ENCODE measurements around the gene PAFAH1B2. TPM values are rescaled to one million over a fixed set of nuclear protein-coding genes. Genes with fewer than 3 reads are reported as not detected.

The PAFAH1B2 gene
- total RNA-seq, result 148 and 226 TPM in 2 replicates

GRCh38 chr11:117143871-117144476, at the start of gene PAFAH1B2:
Gene PAFAH1B2, plus strand, starts transcription at chr11:117144287. Its CDS starts 8,161 bp downstream, at chr11:117152448.
- FAIRE-seq (no peak), DNase-seq (ENCODE audit: low read depth) (peak; percentile 84)
- no peak for TF ChIP-seq CTCF (IDR thresholded peaks at IDR 0.05; ENCODE audit: insufficient read depth, low read length, severe bottlenecking)

GRCh38 chr11:117094776-117095175, 49.3 kb upstream of the PAFAH1B2 start:
- TF ChIP-seq CTCF (IDR thresholded peaks at IDR 0.05; ENCODE audit: insufficient read depth, low read length, severe bottlenecking), result no peak
- Histone ChIP-seq H3K4me3 (ENCODE audit: low read depth, low read length) (no peak overlapping the region), H3K27me3 (ENCODE audit: control insufficient read depth, insufficient read depth, low read length) (no peaks in the 10 kb centered on the region), H3K36me3 (ENCODE audit: control insufficient read depth, insufficient read depth, low read length) (no peaks in the 10 kb centered on the region)
- FAIRE-seq, result no peak
- DNase-seq (ENCODE audit: low read depth), result peak; percentile 41

More at GRCh38 chr11:117143871-117144476, at the start of gene PAFAH1B2:
- peak within 1 kb of the TSS; percentile 58 for H3K4me3 ChIP-seq (ENCODE audit: low read depth, low read length)
- peaks cover 8% of the 10 kb centered on the region for H3K36me3 ChIP-seq (ENCODE audit: control insufficient read depth, insufficient read depth, low read length)
- H3K27me3 ChIP-seq (ENCODE audit: control insufficient read depth, insufficient read depth, low read length), result no peaks in the 10 kb centered on the region

- no peak for TF ChIP-seq CTCF (IDR thresholded peaks at IDR 0.05; ENCODE audit: insufficient read depth, low read length, severe bottlenecking)
- Histone ChIP-seq H3K36me3 (ENCODE audit: control insufficient read depth, insufficient read depth, low read length) (no peaks in the 10 kb centered on the region), H3K4me3 (ENCODE audit: low read depth, low read length) (no peak overlapping the region), H3K27me3 (ENCODE audit: control insufficient read depth, insufficient read depth, low read length) (no peaks in the 10 kb centered on the region)
- no peak for FAIRE-seq
- peak; percentile 35 for DNase-seq (ENCODE audit: low read depth)
Observed at GRCh38 chr11:117095284-117096161, 48.6 kb upstream of the PAFAH1B2 start.

- no peak for DNase-seq (ENCODE audit: low read depth)
- no peak for FAIRE-seq
- Histone ChIP-seq H3K36me3 (ENCODE audit: control insufficient read depth, insufficient read depth, low read length) (no peaks in the 10 kb centered on the region), H3K27me3 (ENCODE audit: control insufficient read depth, insufficient read depth, low read length) (no peaks in the 10 kb centered on the region), H3K4me3 (ENCODE audit: low read depth, low read length) (no peak overlapping the region)
- no peak for TF ChIP-seq CTCF (IDR thresholded peaks at IDR 0.05; ENCODE audit: insufficient read depth, low read length, severe bottlenecking)
Observed at GRCh38 chr11:117096201-117096991, 47.7 kb upstream of the PAFAH1B2 start.

- FAIRE-seq (no peak), DNase-seq (ENCODE audit: low read depth) (no peak)
- Histone ChIP-seq H3K27me3 (ENCODE audit: control insufficient read depth, insufficient read depth, low read length) (no peaks in the 10 kb centered on the region), H3K4me3 (ENCODE audit: low read depth, low read length) (peak overlapping the region; percentile 79), H3K36me3 (ENCODE audit: control insufficient read depth, insufficient read depth, low read length) (no peaks in the 10 kb centered on the region)
- TF ChIP-seq CTCF (IDR thresholded peaks at IDR 0.05; ENCODE audit: insufficient read depth, low read length, severe bottlenecking), result no peak
Observed at GRCh38 chr11:117097014-117097388, 47.1 kb upstream of the PAFAH1B2 start.
